ENCODE results near the gene CACNA1B.

Gene CACNA1B

DNA sequence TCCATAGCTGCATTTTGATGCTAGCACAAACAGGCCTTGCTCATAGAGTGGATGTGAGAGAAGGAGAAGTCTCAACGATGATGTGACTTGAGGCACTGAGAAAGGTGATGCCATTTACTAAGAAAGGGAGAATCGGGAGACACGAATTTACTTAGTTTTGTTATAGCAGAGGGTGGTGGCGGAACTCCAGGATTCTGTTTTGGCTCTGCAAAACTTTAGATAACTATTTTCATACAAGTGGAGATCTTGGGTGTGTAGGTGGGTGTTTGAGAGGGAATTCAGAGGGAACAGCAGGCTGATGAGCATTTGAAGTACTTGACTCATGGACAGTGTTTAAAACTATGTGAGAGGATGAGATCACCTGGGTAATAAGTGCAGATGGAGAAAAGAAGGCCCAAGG lies 43.2 kb downstream of the CACNA1B start:
- no peak for DNase-seq (ENCODE audit: low spot score)

DNA sequence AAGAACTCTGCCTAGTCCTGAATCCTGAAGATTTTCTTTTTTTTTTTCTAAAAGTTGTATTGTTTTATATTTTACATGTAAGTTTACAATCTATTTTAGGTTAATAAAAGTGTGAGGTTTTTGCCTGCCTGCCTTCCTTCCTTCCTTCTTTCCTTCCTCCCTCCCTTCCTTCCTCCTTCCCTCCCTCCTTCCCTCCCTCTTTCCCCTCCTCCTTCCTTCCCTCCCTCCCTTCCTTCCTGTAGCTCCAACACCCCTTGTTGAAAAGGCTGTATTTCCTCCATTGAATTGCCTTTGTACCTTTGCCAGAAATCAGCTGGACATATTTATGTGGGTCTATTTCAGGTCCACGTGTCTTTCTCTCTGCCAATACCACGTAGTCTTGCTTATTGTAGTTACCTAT lies 46.6 kb downstream of the CACNA1B start:
- no peak for DNase-seq (ENCODE audit: low spot score)

DNA sequence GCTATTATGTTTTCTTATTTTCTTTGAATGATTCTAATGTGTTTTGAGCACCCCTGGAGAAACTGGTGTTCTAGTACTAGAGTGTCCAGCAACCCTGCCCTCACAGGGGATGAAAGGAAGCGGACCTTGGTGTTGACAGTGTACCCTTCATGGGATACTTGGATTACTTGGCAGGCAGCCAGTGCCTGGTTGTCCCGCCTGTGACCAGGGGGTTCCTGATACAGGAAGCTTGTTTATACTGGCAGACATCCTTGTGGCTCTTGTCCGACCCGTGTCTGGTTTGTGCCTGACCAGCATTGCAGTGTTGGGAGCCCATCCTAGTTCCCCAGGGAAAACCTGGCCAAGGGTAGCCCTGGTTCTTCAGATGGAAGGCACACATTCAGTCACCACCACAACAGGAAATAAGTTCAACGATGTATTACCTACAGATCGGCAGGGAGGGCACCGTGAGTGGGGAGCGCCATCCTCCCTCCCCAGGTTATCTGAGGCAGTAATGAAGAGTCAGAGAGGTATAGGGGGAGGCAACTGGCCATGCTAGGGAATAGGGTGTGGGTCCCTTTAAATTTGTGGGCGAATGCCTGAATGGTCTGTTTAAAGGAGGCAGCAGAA lies 47.3 kb downstream of the CACNA1B start:
- no peak for DNase-seq (ENCODE audit: low spot score)

DNA sequence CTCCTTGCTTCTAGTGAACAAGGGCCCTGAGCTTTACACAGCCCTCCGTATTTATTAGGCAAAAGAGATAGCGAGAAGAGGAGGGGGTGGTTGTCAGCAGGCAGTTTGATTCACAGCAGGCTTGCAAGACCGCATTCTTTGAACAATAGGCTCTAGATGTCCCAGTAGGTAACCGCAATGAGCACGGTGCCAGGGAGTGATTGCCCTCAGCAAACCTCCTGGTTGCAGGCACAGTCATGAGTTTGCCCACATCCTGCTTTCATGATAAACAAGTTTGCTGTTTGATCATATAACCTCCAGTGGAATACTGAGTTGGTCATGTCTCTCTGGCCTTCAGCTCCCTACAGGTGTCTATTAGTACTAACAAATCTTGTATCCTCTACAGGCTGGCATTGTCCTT lies 66.1 kb downstream of the CACNA1B start:
- DNase-seq (ENCODE audit: low spot score), result no peak

DNA sequence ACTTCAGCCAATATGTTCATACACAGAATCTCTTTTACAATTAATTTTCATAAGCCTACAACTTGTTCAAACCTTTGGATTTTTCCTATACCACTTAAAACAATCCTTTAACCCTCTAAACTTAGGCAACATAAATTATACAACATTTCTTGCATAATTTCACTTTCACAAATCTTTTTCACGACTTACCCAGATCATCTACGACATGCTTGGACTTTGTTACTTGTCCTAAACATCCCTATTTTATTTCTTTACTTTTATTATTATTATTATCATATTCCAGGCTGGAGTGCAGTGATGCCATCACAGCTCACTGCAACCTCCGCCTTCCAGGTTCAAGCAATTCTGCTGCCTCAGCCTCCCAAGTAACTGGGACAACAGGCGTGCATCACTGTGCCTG lies 68.0 kb downstream of the CACNA1B start:
- DNase-seq (ENCODE audit: low spot score), result no peak

DNA sequence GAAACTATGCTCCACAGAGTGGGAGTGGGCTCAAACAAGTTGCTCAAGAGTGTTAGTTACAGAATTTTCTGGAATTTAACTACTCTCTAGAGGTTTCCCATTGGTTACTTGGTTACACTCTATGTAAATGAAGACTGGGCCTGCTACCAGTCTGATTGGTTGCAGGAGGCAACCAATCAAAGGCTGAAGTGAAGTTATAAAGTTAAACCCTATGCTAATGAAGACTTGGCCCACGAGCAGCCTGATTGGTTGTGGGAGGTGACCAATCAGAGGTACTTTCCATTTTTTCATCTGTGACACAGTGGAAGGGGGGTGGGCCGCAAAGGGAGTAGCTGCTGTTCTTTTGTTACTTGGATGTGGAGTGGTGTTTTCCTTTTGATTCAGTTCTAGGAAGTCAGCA lies 69.4 kb downstream of the CACNA1B start:
- no peak for DNase-seq (ENCODE audit: low spot score)

DNA sequence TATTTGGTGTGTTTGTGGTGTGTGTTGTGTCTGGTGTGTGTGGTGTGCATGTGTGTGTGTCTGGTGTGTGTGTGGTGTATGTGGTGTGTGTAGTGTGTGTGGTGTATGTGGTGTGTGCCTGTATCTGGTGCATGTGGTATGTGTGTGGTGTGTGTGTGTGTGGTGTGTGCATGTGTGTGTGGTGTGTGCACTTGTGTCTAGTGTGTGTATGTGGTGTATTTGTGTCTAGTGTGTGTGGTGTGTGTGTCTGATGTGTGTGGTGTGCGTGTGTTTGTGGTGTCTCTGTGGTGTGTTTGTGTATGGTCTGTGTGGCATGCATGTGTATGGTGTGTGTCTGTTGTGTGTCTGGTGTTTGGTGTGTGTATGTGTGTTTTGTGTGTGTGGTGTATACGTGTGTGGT lies 71.1 kb downstream of the CACNA1B start:
- no peak for DNase-seq (ENCODE audit: low spot score)

DNA sequence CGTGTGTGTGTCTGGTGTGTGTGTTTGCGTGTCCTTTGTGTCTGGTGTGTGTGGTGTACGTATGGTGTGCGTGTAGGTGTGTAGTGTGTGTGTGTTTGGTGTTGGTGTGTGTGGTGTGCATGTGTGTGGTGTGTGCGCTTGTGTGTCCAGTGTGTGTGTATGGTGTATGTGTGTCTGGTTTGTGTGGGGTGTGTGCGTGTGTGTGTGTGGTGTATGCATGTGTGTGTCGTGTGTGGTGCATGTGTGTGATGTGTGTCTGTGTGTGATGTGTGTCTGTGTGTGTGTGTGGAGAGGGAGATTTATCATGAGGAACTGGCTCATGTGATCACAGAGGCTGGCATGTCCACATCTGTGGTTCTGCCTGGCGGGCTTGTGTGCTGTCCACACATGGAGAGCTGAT lies 71.7 kb downstream of the CACNA1B start:
- no peak for DNase-seq (ENCODE audit: low spot score)

DNA sequence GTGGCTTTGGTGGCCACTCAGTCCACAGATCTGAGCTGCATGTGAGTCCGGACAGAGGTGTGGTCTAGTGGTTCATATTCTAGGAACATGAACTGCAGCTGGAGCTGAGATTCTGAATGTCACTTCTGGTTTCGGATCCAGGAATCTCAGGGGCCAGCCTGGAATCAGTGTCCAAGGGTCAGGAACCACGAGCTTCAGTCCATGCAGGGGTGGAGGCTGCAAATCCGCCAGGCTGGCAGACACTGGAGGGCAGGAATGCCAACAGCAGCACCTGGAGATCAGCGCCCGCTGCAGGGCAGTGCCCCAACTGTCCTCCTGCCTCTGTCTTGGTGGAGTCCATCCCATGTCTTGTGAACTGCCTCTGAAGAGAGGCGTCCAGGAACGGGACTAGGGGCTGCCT lies 73.5 kb downstream of the CACNA1B start:
- DNase-seq (ENCODE audit: low spot score), result peak; percentile 4

DNA sequence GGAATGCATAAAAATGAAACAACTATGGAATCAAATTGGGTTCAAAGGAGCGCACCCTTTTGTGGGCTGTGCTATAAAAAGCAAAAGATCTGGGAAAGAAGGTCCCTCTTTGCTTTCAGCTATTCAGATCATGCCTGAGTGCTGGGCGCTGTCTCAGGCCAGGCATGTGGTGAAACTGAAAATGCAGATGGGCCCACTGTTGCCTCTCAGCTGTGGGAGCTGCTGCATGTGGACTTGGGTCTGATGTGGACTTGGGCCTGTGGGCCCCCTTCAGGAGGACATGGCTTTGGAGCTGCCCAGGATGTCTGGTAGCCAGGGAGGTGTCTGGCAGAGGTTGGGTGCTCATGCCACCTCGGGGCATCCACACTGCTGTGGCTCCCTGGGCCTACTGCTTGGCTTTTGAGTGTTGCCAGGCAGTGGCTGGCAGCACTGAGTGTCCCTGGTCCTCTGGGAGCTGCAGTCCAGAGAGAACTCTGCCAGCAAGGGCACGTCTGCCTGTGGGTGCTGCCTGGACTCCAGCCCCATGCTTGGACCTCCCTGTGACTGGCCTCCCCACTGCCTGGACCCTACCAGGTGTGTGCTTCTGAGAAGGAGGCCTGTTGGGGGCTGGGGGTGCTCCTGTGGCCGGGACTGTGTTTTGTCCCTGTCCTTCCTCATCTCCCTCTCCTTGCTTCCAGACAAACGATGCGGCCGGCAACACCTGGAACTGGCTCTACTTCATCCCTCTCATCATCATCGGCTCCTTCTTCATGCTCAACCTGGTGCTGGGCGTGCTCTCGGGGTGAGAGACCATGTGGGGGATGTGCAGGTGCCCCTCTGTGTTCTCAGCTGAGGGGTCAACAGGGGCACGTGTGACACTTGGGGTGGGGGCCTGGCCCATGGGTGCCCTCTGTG lies 74.3 kb downstream of the CACNA1B start:
- no peak for DNase-seq (ENCODE audit: low spot score)

DNA sequence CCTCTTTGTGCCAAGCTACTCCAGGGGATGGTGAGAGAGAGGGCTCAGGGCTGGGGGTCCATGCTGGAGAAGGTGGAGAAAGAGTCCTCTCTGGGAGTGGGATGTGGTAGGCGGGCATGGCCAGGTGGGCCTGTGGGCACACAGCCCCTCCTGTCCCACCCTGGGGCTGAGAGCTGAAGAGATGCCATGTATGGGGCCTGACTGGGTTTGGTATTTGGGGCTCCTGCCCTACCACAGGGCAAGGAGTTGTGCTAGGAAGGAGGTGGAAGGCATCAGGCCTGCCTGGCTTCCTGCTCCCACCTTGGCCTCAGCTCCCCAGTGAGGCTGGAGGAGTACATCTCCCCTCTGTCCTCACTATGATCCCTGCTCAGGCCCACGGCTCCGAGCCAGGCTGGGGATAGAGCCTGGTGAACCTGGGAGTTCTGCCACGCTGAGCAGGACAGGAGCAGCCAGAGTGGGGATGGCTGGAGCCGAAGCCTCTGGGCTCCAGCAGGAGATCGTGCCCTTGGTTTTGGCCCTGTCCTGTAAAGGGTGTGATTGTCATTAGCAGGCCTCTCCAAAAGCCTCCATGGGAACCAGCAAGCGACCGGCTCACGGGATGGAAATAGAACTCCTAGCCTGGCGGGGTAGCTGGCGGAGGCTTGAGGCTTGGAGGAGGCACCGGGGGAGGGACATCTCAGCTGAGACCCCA lies 75.5 kb downstream of the CACNA1B start:
- DNase-seq (ENCODE audit: low spot score), result no peak

DNA sequence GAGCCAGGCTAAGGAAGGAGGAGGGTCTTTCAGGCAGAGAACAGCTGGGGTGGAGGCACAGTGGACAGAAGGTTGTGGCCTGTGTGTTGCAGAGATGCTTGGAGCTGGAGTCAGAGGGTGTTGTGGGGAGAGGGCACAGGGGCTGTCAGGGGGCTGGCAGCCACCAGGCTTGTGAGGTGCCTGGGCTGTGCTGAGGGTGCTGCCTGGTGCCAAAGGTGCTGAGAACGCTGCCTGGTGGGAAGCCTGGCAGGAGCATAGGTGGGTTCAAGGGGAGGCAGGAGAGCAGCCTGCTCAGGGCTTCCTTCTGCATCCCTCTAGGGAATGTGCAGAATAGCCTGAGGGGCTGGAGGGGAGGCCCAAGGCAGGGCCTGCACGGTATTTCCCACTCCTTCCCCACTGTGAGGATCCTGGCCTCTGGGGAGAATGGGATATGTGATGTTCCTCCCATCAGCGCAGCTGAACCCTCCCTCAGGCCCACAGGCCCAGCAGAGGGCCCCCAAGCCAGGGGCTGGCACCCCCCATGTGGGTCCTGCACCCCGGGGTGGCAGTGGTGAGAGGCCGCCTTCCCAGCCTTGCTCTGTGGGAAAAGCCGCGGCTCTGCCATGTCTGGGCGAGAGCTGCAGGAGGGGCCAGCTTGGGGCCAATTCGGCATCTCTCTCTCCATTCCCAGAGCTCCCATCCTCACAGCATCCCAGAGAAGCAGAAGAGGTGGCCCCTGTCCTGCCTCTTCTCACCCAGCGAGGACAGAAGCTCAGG lies 76.3 kb downstream of the CACNA1B start:
- no peak for DNase-seq (ENCODE audit: low spot score)

DNA sequence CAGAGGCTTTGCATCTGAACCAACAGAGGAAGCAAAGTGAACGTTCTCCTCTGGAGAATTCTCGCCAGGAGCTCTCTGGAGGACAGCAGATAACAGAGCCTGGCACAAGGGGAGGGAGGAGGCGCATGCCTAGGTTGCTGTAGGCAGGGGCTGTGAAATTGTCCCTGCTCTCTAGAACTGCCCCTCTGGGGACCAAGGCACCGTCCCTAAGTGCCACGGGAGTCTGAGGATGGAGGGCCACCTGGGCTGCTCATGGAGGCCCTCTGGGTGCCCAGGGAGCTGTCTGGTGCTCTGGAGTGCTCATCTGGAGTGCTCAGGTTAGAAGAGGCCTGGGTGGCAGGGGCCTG lies 77.6 kb downstream of the CACNA1B start:
- no peak for DNase-seq (ENCODE audit: low spot score)

DNA sequence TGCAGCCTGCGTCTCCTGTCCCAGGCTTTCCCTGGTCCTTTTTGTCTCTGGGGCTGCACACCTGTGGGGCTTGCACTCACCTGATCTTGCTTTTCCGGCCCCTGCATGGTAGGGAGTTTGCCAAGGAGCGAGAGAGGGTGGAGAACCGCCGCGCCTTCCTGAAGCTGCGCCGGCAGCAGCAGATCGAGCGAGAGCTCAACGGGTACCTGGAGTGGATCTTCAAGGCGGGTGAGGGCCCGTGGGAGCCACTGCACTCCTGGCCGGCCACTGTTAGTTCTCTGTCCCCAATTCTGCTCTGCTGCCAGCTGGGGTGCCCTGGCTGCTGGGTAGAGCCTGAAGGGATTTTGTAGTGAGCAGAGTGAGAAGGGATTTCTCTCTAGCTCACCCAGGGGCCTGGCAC lies 78.0 kb downstream of the CACNA1B start:
- DNase-seq (ENCODE audit: low spot score), result no peak

DNA sequence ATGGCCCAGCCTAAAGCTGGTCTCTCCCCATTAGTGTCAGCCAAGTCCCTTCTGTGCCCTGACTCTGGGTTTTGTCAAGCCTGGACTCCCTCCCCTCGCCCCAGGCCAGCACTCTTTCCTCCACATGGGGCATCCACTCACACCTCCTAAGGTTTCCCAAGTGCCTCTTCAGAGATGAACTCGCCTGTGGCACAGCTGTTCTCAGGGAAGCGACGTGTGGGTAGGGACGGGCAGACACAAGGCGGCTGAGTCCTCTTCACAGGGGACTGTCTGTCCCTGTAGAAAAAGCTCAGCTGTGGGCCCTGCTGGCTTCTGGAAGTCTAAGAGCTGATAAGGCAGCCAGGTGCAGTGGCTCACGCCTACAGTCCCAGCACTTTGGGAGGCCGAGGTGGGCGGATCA lies 78.5 kb downstream of the CACNA1B start:
- no peak for DNase-seq (ENCODE audit: low spot score)

DNA sequence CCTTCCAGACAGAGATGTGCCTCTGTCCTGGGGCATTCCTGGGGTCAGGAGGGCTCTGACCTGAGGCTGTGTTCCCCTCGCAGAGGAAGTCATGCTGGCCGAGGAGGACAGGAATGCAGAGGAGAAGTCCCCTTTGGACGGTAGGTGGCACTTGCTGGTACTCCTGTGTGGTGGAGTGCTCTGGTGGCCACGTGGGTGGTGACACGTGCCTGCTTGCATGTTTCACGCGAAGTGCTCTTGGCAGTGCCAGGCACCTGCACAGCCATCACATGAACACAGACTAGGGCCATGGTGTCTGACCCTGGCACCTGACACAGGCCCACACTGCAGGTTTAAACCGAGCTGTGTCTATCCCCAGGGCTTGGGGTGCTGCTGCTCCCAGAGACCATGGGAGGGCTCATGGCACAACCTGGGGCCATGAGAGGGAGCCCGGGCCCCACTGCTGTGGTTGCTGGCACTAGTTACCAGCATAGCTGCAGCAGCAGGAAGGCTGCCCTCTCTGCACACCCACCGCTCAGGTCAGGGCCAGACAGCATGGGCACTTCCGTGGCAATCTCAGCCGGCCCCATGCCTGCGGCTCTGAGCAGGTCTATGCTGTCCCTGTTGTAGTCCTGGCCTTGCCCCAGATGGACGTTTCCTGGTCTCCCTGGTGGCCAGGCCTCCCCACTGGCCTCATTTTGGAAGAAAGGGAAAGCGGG lies 79.3 kb downstream of the CACNA1B start:
- peak; percentile 4 for DNase-seq (ENCODE audit: low spot score)

DNA sequence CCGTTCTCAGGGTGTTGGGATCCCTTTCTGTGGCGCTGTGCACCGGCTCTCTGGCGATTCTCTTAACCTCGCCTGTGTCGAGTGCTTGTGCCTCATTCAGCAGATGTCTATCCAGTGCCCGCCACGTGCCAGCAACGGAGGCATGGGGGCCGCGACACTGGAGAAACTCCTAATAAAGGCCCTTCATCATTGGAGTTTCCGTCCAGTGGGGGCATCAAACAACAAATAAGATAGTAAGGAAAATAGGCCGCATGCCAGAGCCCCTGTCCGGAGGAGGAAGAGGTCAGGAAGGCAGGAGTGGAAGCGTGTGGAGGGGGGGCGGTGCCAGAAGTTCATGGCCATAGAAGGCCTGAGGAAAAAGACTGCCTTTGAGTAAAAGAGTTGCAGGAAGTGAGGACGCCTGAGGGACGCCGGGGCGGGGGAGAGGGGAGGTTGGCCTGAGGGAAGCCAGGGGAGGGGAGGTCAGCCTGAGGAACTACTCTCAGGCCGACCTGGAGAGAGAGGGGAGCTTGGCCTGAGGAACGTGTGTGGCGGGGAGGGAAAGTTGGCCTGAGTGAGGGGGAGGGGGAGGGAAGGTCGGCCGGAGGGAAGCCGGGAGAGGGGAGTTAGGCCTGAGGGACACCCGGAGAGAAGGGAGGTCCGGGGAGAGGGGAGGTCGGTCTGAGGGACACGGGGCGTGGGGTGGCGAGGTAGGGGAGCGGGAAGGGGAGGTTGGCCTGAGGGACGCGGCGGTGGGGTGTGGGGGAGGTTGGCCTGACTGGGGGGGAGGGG lies 82.2 kb downstream of the CACNA1B start:
- peak; percentile 79 for DNase-seq (ENCODE audit: low spot score)

DNA sequence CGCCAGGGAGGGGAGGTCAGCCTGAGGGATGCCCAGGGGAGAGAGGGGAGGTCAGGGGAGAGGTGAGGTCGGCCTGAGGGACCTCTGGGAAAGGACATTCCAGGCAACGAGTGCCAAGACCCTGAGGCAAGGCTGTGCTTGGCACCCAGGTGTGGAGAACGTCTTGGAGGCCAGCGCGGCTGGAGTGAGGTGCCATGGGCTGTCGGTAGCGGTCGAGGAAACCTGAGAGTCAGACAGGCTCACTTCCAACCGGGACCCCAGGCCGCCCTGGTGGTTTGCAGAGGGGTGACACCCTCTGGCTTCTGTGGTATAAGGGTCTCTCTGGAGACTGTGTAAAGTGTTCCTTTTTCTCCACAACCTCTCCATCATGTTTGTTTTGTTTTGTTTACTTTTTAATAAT lies 82.9 kb downstream of the CACNA1B start:
- DNase-seq (ENCODE audit: low spot score), result peak; percentile 70

DNA sequence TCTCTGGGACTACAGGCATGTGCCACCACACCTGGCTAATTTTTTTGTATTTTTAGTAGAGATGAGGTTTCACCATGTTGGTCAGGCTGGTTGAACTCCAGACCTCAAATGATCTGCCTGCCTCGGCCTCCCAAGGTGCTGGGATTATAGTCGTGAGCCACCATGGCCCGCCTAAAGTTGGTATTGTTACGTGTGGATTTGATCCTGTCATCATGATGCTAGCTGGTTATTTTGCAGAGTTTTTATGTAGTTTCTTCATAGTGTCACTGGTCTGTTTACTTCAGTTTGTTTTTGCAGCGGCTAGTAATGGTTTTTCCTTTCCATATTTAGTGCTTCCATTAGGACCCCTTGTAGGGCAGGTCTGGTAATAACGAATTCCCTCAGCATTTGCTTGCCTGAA lies 85.9 kb downstream of the CACNA1B start:
- DNase-seq (ENCODE audit: low spot score), result no peak

DNA sequence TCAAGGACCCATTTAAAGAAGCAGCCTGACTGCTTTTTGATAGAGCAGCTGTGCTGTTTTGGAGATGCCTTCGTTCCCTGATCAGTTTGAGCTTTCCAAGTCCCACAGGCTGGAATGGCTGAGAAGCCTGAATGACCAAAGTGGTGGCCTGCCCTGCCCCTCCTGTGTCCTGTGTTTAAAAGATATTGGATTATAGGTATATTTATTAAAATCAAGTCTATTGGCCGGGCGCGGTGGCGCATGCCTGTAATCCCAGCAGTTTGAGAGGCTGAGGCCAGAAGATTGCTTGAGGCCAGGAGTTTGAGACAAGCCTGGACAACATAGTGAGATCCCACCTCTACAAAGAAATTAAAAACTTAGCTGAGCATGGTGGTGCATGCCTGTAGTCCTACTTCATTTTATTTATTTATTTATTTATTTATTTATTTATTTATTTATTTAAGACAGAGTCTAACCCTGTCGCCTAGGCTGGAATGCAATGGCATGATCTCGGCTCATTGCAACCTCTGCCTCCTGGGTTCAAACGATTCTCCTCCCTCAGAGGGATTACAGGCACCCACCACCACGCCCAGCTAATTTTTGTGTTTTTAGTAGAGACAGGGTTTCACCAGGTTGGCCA lies 87.7 kb downstream of the CACNA1B start:
- no peak for DNase-seq (ENCODE audit: low spot score)

All from iPS-NIHi11 (cell line).